ENCODE results near the gene ASIC4. TPM values are rescaled to one million over a fixed set of nuclear protein-coding genes. Genes with fewer than 3 reads are reported as not detected.

The ASIC4 gene
- total and polyA plus RNA-seq, 2 donors from 2014 or later, result not detected

DNA sequence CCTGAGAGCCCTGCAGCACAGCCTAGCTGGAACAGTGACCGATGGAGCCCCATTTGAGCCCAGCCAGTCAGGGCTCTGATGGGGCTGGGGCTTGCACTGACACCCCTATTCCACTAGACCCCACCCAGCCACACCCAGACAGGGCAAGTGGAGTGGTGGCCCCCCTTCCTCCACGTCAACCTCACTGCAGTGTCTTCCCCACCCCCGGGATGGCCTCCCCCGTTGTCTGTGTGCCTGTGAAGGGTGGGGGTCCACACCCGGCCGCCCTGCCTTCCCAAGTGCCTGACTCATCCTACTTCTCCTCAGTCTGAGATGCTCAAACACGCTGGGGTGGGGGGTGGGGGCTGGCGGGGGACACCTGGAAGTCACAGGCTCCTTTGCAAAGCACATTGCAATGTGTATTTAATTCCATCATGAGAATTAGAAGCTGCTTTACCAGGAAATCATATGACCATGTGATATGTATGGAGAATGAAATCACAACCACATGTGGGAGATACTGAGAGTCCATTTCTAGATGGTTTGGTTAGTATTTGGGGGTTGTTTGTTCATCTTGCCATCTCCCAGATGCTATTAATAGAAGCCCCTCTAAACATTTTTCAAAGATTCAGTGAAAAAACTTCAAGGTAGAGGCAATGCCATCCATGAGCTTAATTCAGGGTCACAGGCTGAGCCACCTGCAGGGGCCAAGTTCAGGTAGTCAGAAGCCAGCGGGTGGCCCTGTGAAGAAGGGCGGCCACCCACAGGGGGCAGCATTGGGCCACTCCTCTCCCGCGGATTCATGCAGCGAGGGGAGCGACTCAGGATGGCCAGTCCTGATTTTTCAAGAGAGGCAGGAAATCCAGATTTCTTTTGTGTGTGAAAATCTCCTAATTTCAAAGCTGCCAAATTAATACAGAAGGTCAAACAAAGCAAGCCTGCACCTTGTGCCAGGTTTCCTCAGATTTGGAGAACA is 38.3 kb upstream of the ASIC4 start:
- FAIRE-seq, result no peak
- no peak overlapping the region for H3K9ac ChIP-seq (ENCODE audit: low read length in 3 of 3)
- no peaks in the 10 kb centered on the region for H3K36me3 ChIP-seq (ENCODE audit: control insufficient read depth in 2 of 3, insufficient read depth in 3 of 3, low read length in 3 of 3)
- TF ChIP-seq CTCF (IDR thresholded peaks at IDR 0.05; ENCODE audit: borderline replicate concordance, extremely low read depth, insufficient read depth), result peak; percentile 79
- no peaks in the 10 kb centered on the region for H3K9me3 ChIP-seq (ENCODE audit: control insufficient read depth in 2 of 3, insufficient read depth in 1 of 3, low read length in 3 of 3)
- no peak overlapping the region for H3K4me3 ChIP-seq (ENCODE audit: low read length in 3 of 3)
- peak; percentile 87 to 90 (median 87) for DNase-seq
- H3K27ac ChIP-seq (ENCODE audit: low read depth in 2 of 2, low read length in 2 of 2), result no peak overlapping the region
- intact Hi-C loops (cut with DNase I), result loop anchor here (10.0 kb wide), 1 partner anchor 49 kb away; no protein-coding TSS in a partner anchor
- no peaks in the 10 kb centered on the region for H3K27me3 ChIP-seq (ENCODE audit: control insufficient read depth, insufficient read depth, low read length)
- no peaks in the 10 kb centered on the region for H3K4me1 ChIP-seq (ENCODE audit: control insufficient read depth in 2 of 3, insufficient read depth in 2 of 3, low read depth in 1 of 3, low read length in 3 of 3)

DNA sequence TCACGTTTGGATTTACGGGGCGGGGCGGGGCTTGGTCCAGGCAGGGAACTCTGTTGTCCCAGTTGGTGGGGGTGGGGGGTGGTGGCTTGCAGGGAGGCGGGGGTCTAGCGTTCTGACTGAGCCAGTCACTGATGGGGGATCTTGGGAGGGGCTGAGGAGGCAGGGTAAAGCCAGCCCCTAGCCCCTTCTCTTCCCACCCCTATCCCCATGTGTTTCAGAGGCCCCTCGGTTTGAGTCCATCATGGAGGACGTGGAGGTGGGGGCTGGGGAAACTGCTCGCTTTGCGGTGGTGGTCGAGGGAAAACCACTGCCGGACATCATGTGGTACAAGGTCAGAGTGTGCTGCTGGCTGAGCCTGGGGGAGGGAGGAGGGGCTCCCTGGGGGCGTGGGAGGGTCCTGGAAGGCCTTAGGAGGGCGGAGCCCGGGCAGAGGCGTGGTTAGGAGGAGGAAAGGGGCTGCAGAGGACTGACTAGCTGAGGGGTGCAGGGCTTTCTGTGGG is 37.6 kb upstream of the ASIC4 start:
- FAIRE-seq (no peak), DNase-seq (peak; percentile 52 to 90 (median 86))
- no peak for TF ChIP-seq CTCF (IDR thresholded peaks at IDR 0.05; ENCODE audit: borderline replicate concordance, extremely low read depth, insufficient read depth)
- Histone ChIP-seq H3K9ac (ENCODE audit: low read length in 3 of 3) (no peak overlapping the region), H3K4me1 (ENCODE audit: control insufficient read depth in 2 of 3, insufficient read depth in 2 of 3, low read depth in 1 of 3, low read length in 3 of 3) (no peaks in the 10 kb centered on the region), H3K27ac (ENCODE audit: low read depth in 2 of 2, low read length in 2 of 2) (no peak overlapping the region), H3K9me3 (ENCODE audit: control insufficient read depth in 2 of 3, insufficient read depth in 1 of 3, low read length in 3 of 3) (no peaks in the 10 kb centered on the region), H3K27me3 (ENCODE audit: control insufficient read depth, insufficient read depth, low read length) (no peaks in the 10 kb centered on the region), H3K36me3 (ENCODE audit: control insufficient read depth in 2 of 3, insufficient read depth in 3 of 3, low read length in 3 of 3) (no peaks in the 10 kb centered on the region), H3K4me3 (ENCODE audit: low read length in 3 of 3) (peak overlapping the region in 1 of 3 donors; percentile 5)
- intact Hi-C loops (cut with DNase I), result loop anchor here (10.0 kb wide), 1 partner anchor 48 kb away; no protein-coding TSS in a partner anchor

DNA sequence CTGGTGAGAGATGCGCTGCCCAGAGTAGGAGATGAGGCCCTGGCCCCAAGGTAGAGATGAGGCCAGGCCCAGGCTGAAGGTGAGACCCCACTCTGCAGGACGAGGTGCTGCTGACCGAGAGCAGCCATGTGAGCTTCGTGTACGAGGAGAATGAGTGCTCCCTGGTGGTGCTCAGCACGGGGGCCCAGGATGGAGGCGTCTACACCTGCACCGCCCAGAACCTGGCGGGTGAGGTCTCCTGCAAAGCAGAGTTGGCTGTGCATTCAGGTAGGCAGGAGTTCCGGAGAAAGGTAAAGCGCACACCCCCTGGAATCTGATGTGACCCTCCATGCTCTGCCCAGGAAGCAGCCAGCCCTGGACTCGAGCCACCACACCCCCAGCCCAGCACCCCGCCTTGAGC is 37.1 kb upstream of the ASIC4 start:
- DNase-seq (peak in 1 of 5 donors; percentile 65), FAIRE-seq (no peak)
- intact Hi-C loops (cut with DNase I), result loop anchor here (10.0 kb wide), 1 partner anchor 48 kb away; no protein-coding TSS in a partner anchor
- no peak for TF ChIP-seq CTCF (IDR thresholded peaks at IDR 0.05; ENCODE audit: borderline replicate concordance, extremely low read depth, insufficient read depth)
- H3K27ac ChIP-seq (ENCODE audit: low read depth in 2 of 2, low read length in 2 of 2), result no peak overlapping the region
- H3K9me3 ChIP-seq (ENCODE audit: control insufficient read depth in 2 of 3, insufficient read depth in 1 of 3, low read length in 3 of 3), result no peaks in the 10 kb centered on the region
- H3K27me3 ChIP-seq (ENCODE audit: control insufficient read depth, insufficient read depth, low read length), result no peaks in the 10 kb centered on the region
- H3K4me1 ChIP-seq (ENCODE audit: control insufficient read depth in 2 of 3, insufficient read depth in 2 of 3, low read depth in 1 of 3, low read length in 3 of 3), result no peaks in the 10 kb centered on the region
- no peak overlapping the region for H3K9ac ChIP-seq (ENCODE audit: low read length in 3 of 3)
- no peaks in the 10 kb centered on the region for H3K36me3 ChIP-seq (ENCODE audit: control insufficient read depth in 2 of 3, insufficient read depth in 3 of 3, low read length in 3 of 3)
- H3K4me3 ChIP-seq (ENCODE audit: low read length in 3 of 3), result no peak overlapping the region
